ENCODE results near the gene MAP1LC3A. TPM values are rescaled to one million over a fixed set of nuclear protein-coding genes. Genes with fewer than 3 reads are reported as not detected.

The MAP1LC3A gene
- total RNA-seq, 2 experiments from 2014 or later: 4.6 to 5.6 TPM

DNA sequence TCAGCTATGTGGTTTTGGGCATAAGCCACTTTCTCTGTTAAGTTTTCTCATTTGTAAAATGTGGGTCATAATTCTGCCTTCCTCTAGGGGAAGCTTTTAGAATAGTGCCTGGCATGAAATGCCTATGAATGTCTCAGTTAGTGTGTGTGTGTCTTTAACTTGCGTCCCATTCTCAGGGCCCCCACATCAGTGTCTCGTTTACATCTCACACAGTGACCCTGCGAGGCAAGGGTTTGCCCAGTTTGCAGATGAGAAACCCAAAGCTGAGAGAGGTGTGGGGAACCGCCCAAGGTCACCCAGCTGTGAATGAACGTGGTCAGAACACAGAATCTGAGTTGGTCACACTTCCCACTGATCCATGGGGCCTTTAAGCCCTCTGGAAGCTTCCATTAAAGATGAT lies 28.2 kb upstream of the MAP1LC3A start:
- Mint-ChIP-seq H3K9me3 (no peaks in the 10 kb centered on the region), H3K36me3 (peaks cover 28% of the 10 kb centered on the region), H3K4me1 (ENCODE audit: low read depth) (peaks cover 2% of the 10 kb centered on the region), H3K27ac (no peak overlapping the region), H3K4me3 (no peak overlapping the region), H3K27me3 (no peaks in the 10 kb centered on the region)
- intact Hi-C loops (cut with micrococcal nuclease): loop anchor here (10.0 kb wide), 1 partner anchor 234 kb away; no protein-coding TSS in a partner anchor
- CTCF ChIA-PET: interaction anchor here (1.1 to 2.7 kb wide), 5 partner anchors 8 to 239 kb away, joined by 3 to 17 read pairs (median 9); no protein-coding TSS in a partner anchor
- POLR2A ChIA-PET: interaction anchor here (0.6 to 1.5 kb wide), 2 partner anchors 14 to 52 kb away, joined by 5 to 6 read pairs; partner anchors contain the start of gene DYNLRB1
- no peak for DNase-seq

GRCh38 chr20:34531608-34532265 lies 26.8 kb upstream of the MAP1LC3A start:
- Mint-ChIP-seq H3K4me3 (no peak overlapping the region), H3K4me1 (ENCODE audit: low read depth) (no peaks in the 10 kb centered on the region), H3K36me3 (peaks cover 22% of the 10 kb centered on the region), H3K9me3 (no peaks in the 10 kb centered on the region), H3K27me3 (no peaks in the 10 kb centered on the region), H3K27ac (no peak overlapping the region)
- CTCF ChIA-PET: interaction anchor here (0.9 to 2.7 kb wide), 6 partner anchors 9 to 238 kb away, joined by 3 to 17 read pairs (median 4); no protein-coding TSS in a partner anchor
- DNase-seq: no peak
- intact Hi-C loops (cut with micrococcal nuclease): loop anchor here (10.0 kb wide), 1 partner anchor 233 kb away; no protein-coding TSS in a partner anchor
- POLR2A ChIA-PET: interaction anchor here (1.5 kb wide), 1 partner anchor 15 kb away, joined by 6 read pairs; the partner anchor contains the start of gene DYNLRB1

DNA sequence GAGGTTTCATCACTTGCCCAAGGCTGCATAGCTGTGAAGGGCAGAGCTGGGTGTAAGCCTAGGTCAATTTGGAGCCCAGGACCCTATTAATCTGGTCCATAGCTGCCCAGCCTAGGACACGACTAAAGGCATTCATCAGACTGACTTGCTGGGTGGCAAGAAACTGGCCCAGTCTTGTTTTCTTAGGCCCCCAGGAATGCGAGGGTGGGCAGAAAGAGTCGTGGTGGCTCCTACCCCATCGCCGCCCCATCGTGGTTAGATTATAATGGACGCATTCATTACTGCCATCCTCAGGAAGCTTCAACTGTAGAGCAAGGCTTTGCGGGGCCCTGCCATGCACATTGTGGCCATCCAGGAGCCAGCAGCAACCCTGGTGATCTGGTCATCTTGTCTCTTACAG lies 26.2 kb upstream of the MAP1LC3A start:
- Mint-ChIP-seq H3K4me1 (ENCODE audit: low read depth) (peaks cover 3% of the 10 kb centered on the region), H3K9me3 (no peaks in the 10 kb centered on the region), H3K27me3 (no peaks in the 10 kb centered on the region), H3K4me3 (no peak overlapping the region), H3K27ac (no peak overlapping the region), H3K36me3 (peaks cover 23% of the 10 kb centered on the region)
- ChIA-PET POLR2A (no interaction called here), CTCF (interaction anchor here (1.4 kb wide), 1 partner anchor 237 kb away, joined by 4 read pairs; no protein-coding TSS in a partner anchor)
- intact Hi-C loops (cut with micrococcal nuclease): loop anchor here (10.0 kb wide), 1 partner anchor 232 kb away; no protein-coding TSS in a partner anchor
- no peak for DNase-seq

DNA sequence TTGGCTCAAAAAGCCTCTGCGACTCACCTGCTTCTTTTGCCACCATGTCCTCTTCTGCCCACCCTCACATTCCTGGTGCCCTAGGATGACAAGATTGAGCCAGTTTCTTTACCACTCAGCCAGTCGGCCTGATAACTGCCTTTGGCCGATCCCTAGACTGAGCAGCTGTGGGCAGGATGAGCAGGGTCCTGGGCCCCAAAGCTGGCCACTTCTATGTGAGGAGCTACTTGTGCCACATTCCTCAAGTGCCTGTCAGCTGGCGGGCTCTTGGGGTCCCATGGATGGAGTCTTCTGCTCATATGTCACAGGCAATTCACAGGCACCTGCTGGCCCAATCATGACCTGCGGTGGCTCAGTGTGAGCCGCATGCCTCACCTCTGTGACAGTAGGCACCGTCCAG lies 25.8 kb upstream of the MAP1LC3A start:
- H3K27ac Mint-ChIP-seq: no peak overlapping the region
- no peak for DNase-seq
- no peaks in the 10 kb centered on the region for H3K9me3 Mint-ChIP-seq
- peaks cover 24% of the 10 kb centered on the region for H3K36me3 Mint-ChIP-seq
- intact Hi-C loops (cut with micrococcal nuclease): loop anchor here (10.0 kb wide), 1 partner anchor 232 kb away; no protein-coding TSS in a partner anchor
- no peaks in the 10 kb centered on the region for H3K27me3 Mint-ChIP-seq
- ChIA-PET POLR2A (no interaction called here), CTCF (no interaction called here)
- H3K4me3 Mint-ChIP-seq: no peak overlapping the region
- peaks cover 3% of the 10 kb centered on the region for H3K4me1 Mint-ChIP-seq (ENCODE audit: low read depth)

GRCh38 chr20:34534391-34535165 lies 23.9 kb upstream of the MAP1LC3A start:
- ChIA-PET CTCF (interaction anchor here (1.1 to 1.3 kb wide), 4 partner anchors 174 to 235 kb away, joined by 4 to 5 read pairs (median 4); no protein-coding TSS in a partner anchor), POLR2A (no interaction called here)
- Mint-ChIP-seq H3K27me3 (no peaks in the 10 kb centered on the region), H3K36me3 (peaks cover 18% of the 10 kb centered on the region), H3K4me1 (ENCODE audit: low read depth) (peaks cover 6% of the 10 kb centered on the region), H3K9me3 (no peaks in the 10 kb centered on the region), H3K4me3 (no peak overlapping the region), H3K27ac (no peak overlapping the region)
- DNase-seq: no peak
- intact Hi-C loops (cut with micrococcal nuclease): loop anchor here (10.0 kb wide), 1 partner anchor 230 kb away; no protein-coding TSS in a partner anchor

DNA sequence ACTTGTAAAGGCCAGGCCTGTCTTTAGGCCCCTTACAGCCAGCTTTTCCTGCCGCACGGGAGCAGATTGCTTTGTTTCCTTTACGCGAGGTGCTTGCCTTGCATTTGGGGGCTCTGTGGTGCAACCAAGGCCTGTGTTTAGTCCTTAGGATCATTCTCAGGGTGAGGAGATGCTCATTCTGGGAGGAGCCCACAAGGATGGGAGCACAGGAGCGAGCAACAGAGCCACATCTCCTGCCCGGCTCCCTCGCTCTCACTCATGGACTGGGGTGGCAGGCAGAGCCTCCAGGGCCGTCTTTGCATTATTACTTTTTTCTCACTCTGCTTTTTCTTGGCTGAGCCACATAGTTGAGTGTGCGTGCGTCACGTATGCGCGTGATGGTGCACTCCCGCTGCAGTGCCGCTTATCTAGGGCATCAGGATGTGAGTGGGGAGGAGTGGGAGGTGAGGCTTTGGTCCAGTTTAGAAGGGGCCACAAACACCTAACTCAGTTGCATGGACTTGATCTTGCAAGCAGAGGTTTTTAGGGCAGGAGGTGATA lies 23.1 kb upstream of the MAP1LC3A start:
- intact Hi-C loops (cut with micrococcal nuclease): loop anchor here (10.0 kb wide), 1 partner anchor 229 kb away; no protein-coding TSS in a partner anchor
- Mint-ChIP-seq H3K36me3 (peaks cover 18% of the 10 kb centered on the region), H3K4me1 (ENCODE audit: low read depth) (peaks cover 9% of the 10 kb centered on the region), H3K27me3 (no peaks in the 10 kb centered on the region), H3K9me3 (no peaks in the 10 kb centered on the region), H3K27ac (no peak overlapping the region), H3K4me3 (no peak overlapping the region)
- ChIA-PET POLR2A (no interaction called here), CTCF (interaction anchor here (1.2 to 10.9 kb wide), 3 partner anchors 173 to 223 kb away, joined by 4 to 138 read pairs (median 5); partner anchors contain the start of gene TP53INP2)
- no peak for DNase-seq

DNA sequence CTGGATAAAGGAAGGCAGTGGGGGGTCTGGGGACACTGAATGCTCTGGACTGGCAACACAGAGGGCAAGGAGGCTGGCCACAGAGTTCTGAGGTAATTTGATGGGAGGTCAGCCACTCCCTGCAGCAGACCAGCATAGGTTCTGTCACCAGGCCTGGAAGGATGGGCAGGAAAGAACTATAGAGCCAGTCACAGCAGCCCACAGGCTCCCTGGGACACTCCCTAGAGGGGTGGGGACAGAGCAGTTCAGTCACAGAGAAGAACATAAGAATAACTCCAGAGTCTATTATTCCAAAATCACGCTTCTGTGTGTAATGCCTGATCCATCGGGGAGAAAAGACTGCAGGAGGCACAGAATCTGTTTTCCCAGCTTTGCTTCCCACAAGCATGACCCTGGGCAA lies 22.7 kb upstream of the MAP1LC3A start:
- peaks cover 13% of the 10 kb centered on the region for H3K4me1 Mint-ChIP-seq (ENCODE audit: low read depth)
- no peak for DNase-seq
- H3K9me3 Mint-ChIP-seq: no peaks in the 10 kb centered on the region
- no peak overlapping the region for H3K4me3 Mint-ChIP-seq
- no peak overlapping the region for H3K27ac Mint-ChIP-seq
- POLR2A ChIA-PET: no interaction called here
- no peaks in the 10 kb centered on the region for H3K27me3 Mint-ChIP-seq
- intact Hi-C loops (cut with micrococcal nuclease): loop anchor here (10.0 kb wide), 1 partner anchor 229 kb away; no protein-coding TSS in a partner anchor
- H3K36me3 Mint-ChIP-seq: peaks cover 21% of the 10 kb centered on the region
- CTCF ChIA-PET: interaction anchor here (0.9 to 10.9 kb wide), 4 partner anchors 12 to 233 kb away, joined by 3 to 138 read pairs (median 55); partner anchors contain the start of gene TP53INP2

- DNase-seq: peak; percentile 71
- Mint-ChIP-seq H3K9me3 (no peaks in the 10 kb centered on the region), H3K27ac (no peak overlapping the region), H3K27me3 (no peaks in the 10 kb centered on the region), H3K4me1 (ENCODE audit: low read depth) (peaks cover 23% of the 10 kb centered on the region), H3K36me3 (peaks cover 25% of the 10 kb centered on the region), H3K4me3 (no peak overlapping the region)
- intact Hi-C loops (cut with micrococcal nuclease): loop anchor here (10.0 kb wide), 1 partner anchor 228 kb away; no protein-coding TSS in a partner anchor
- ChIA-PET CTCF (interaction anchor here (0.9 to 10.9 kb wide), 5 partner anchors 13 to 232 kb away, joined by 3 to 138 read pairs (median 5); partner anchors contain the start of gene TP53INP2), POLR2A (no interaction called here)
These were observed 21.6 kb upstream of the MAP1LC3A start for GRCh38 chr20:34536798-34537394.

DNA sequence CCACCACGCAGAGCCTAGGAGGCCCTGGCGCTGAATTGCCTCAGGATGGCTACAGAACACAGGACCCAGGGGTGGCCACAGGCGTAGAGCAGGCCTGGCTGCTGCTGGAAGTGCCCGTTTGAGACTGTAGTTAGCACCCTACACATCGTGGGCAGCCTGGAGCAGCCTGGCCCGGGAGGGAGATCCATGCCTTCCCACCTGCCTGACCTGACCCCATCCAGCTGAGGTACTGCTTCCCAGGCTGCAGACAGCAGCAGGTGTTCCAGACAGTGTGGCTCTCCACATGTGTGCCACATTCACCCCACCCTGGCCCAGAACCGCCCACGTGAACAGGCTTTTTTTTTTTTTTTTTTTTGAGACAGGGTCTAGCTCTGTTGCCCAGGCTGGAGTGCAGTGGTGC lies 20.9 kb upstream of the MAP1LC3A start:
- H3K36me3 Mint-ChIP-seq: peaks cover 25% of the 10 kb centered on the region
- no peak overlapping the region for H3K4me3 Mint-ChIP-seq
- peaks cover 29% of the 10 kb centered on the region for H3K4me1 Mint-ChIP-seq (ENCODE audit: low read depth)
- no peak overlapping the region for H3K27ac Mint-ChIP-seq
- no peak for DNase-seq
- H3K27me3 Mint-ChIP-seq: no peaks in the 10 kb centered on the region
- POLR2A ChIA-PET: no interaction called here
- H3K9me3 Mint-ChIP-seq: no peaks in the 10 kb centered on the region
- intact Hi-C loops (cut with micrococcal nuclease): loop anchor here (1.0 to 10.0 kb wide), 2 partner anchors 171 to 227 kb away; no protein-coding TSS in a partner anchor
- CTCF ChIA-PET: interaction anchor here (0.9 to 10.9 kb wide), 9 partner anchors 8 to 347 kb away, joined by 3 to 138 read pairs (median 4); partner anchors contain the start of gene TP53INP2

- H3K4me1 Mint-ChIP-seq (ENCODE audit: low read depth): peaks cover 34% of the 10 kb centered on the region
- no peak overlapping the region for H3K27ac Mint-ChIP-seq
- no peak overlapping the region for H3K4me3 Mint-ChIP-seq
- H3K36me3 Mint-ChIP-seq: peaks cover 25% of the 10 kb centered on the region
- CTCF ChIA-PET: interaction anchor here (0.6 to 10.9 kb wide), 24 partner anchors 9 to 348 kb away, joined by 3 to 138 read pairs (median 4); partner anchors contain the start of genes DYNLRB1, MAP1LC3A, PIGU and TP53INP2
- intact Hi-C loops (cut with micrococcal nuclease): loop anchor here (1.0 to 10.0 kb wide), 2 partner anchors 170 to 226 kb away; no protein-coding TSS in a partner anchor
- no peaks in the 10 kb centered on the region for H3K9me3 Mint-ChIP-seq
- DNase-seq: peak; percentile 74
- POLR2A ChIA-PET: interaction anchor here (0.9 kb wide), 1 partner anchor 24 kb away, joined by 3 read pairs; no protein-coding TSS in a partner anchor
- no peaks in the 10 kb centered on the region for H3K27me3 Mint-ChIP-seq
These were observed 19.8 kb upstream of the MAP1LC3A start for GRCh38 chr20:34538671-34539123.

GRCh38 chr20:34539756-34540155 lies 18.8 kb upstream of the MAP1LC3A start:
- no peak for DNase-seq
- intact Hi-C loops (cut with micrococcal nuclease): loop anchor here (10.0 kb wide), 1 partner anchor 225 kb away; no protein-coding TSS in a partner anchor
- Mint-ChIP-seq H3K27me3 (no peaks in the 10 kb centered on the region), H3K4me1 (ENCODE audit: low read depth) (peaks cover 44% of the 10 kb centered on the region), H3K36me3 (peaks cover 19% of the 10 kb centered on the region), H3K9me3 (no peaks in the 10 kb centered on the region), H3K4me3 (no peak overlapping the region), H3K27ac (no peak overlapping the region)
- ChIA-PET CTCF (interaction anchor here (1.3 to 10.9 kb wide), 7 partner anchors 9 to 229 kb away, joined by 3 to 138 read pairs (median 16); partner anchors contain the start of genes DYNLRB1, MAP1LC3A and TP53INP2), POLR2A (no interaction called here)

Measured in activated CD4-positive, alpha-beta memory T cell treated with anti-CD3 and anti-CD28 coated beads for 36 hours (primary cell).